T-helper 17 cell (primary cell): ENCODE measurements around the gene SRRT. TPM values are rescaled to one million over a fixed set of nuclear protein-coding genes. Genes with fewer than 3 reads are reported as not detected.
"Not testable (repeated sequence)": the region's sequence is repeated elsewhere in the genome, so short reads cannot be mapped to it uniquely, and the experiment has no call there.

ENCODE experiments used
- ATAC-seq: fragments of 150-1000 bp; cut with Tn5 transposase; 2 replicates; pipeline ENCODE4 v1.10.0; 2021; ENCODE audit warnings: mild to moderate bottlenecking, moderate library complexity
- DNase-seq, 3 donors: peaks; one replicate each; pipeline versions ENCODE4 v3.0.0 to v3.0.0-alpha.2; 2020 to 2021
- H3K9me3 ChIP-seq: one replicate; pipeline ENCODE4 v1.7.0; 2013; ENCODE audit warnings: low read length, mild to moderate bottlenecking; ENCODE audit not compliant: control insufficient read depth, poor library complexity, severe bottlenecking
- H3K27ac Mint-ChIP-seq: one replicate; pipeline ENCODE4 v1.8.0; 2022; ENCODE audit warnings: mild to moderate bottlenecking, moderate library complexity, mixed read lengths
- H3K27me3 Mint-ChIP-seq: one replicate; pipeline ENCODE4 v1.8.0; 2022; ENCODE audit warnings: mixed read lengths
- H3K36me3 Mint-ChIP-seq: one replicate; pipeline ENCODE4 v1.8.0; 2022; ENCODE audit warnings: low read depth, mixed read lengths
- H3K4me1 Mint-ChIP-seq: one replicate; pipeline ENCODE4 v1.8.0; 2022; ENCODE audit warnings: mild to moderate bottlenecking, mixed read lengths
- H3K4me3 Mint-ChIP-seq: one replicate; pipeline ENCODE4 v1.8.0; 2022; ENCODE audit warnings: mild to moderate bottlenecking, moderate library complexity, mixed read lengths
- total RNA-seq, 4 donors: library from RNA in 2 of 4; stranded (reverse) in 2 of 4; gene quantifications; one replicate each; pipeline ENCODE4 v1.2.3 and lab custom pipeline; 2022 to 2026

Gene SRRT
- total RNA-seq, 2 donors from 2014 or later, result 246 to 255 TPM

GRCh38 chr7:100839361-100839760 lies 35.5 kb upstream of the SRRT start:
- DNase-seq (no peak), ATAC-seq (no peak)
- Mint-ChIP-seq H3K27me3 (no peaks in the 10 kb centered on the region), H3K4me1 (peaks cover 8% of the 10 kb centered on the region), H3K27ac (no peak overlapping the region), H3K4me3 (no peak overlapping the region), H3K36me3 (peaks cover under 1% of the 10 kb centered on the region)
- H3K9me3 ChIP-seq, result no peaks in the 10 kb centered on the region

DNA sequence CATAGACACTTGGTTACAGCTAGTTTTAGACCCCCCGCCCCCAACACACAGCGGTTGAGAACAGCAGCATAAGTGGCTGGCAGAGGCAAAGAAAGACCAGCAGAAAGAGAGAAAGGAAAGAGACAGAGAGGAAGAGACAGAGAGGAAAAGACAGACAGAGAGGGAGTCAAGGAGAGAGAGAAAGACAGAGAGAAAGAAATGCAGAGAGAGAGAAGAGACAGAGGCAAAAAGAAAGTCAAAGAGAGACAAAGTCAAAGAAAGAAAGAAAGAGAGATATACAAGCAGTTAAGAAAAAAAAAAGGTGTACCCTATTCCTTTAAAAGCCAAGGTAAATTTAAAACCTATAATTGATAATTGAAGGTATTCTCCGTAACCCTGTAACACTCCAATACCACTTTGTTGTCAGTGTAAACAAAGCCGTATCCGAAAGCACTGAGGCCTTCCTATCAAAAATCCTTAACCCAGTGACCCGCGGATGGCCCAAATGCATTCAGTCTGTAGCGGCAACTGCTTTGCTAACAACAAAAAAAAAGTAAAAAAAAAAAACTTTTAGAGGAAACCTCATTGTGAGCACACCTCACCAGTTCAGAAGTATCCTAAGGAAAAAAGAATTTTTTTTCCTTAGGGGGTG lies 34.3 kb upstream of the SRRT start:
- H3K9me3 ChIP-seq, result no peaks in the 10 kb centered on the region
- H3K27ac Mint-ChIP-seq, result no peak overlapping the region
- H3K36me3 Mint-ChIP-seq, result no peaks in the 10 kb centered on the region
- peak overlapping the region; percentile 69 for H3K4me3 Mint-ChIP-seq
- ATAC-seq, result no peak
- H3K4me1 Mint-ChIP-seq, result peaks cover 8% of the 10 kb centered on the region
- no peak for DNase-seq
- no peaks in the 10 kb centered on the region for H3K27me3 Mint-ChIP-seq

- ATAC-seq (no peak), DNase-seq (no peak)
- Mint-ChIP-seq H3K27me3 (no peaks in the 10 kb centered on the region), H3K27ac (no peak overlapping the region), H3K36me3 (no peaks in the 10 kb centered on the region), H3K4me3 (no peak overlapping the region), H3K4me1 (peaks cover 8% of the 10 kb centered on the region)
- no peaks in the 10 kb centered on the region for H3K9me3 ChIP-seq
Observed at GRCh38 chr7:100847360-100847759, 27.5 kb upstream of the SRRT start.

- Mint-ChIP-seq H3K36me3 (no peaks in the 10 kb centered on the region), H3K4me3 (peak within 1 kb of the TSS; percentile 97), H3K4me1 (peaks cover 29% of the 10 kb centered on the region), H3K27me3 (no peaks in the 10 kb centered on the region), H3K27ac (peak within 1 kb of the TSS; percentile 86)
- H3K9me3 ChIP-seq, result no peaks in the 10 kb centered on the region
- DNase-seq (peak; percentile 81 to 83 (median 82)), ATAC-seq (peak; percentile 94)
Observed at GRCh38 chr7:100852048-100852872, 22.6 kb upstream of the SRRT start, which contains the start of gene SLC12A9. SLC12A9 (plus strand) TSS chr7:100852713; CDS start chr7:100854198, 1,485 bp downstream.

GRCh38 chr7:100854146-100854895 lies 20.6 kb upstream of the SRRT start:
- no peak for ATAC-seq
- no peaks in the 10 kb centered on the region for H3K9me3 ChIP-seq
- no peak for DNase-seq
- Mint-ChIP-seq H3K36me3 (no peaks in the 10 kb centered on the region), H3K4me3 (peak overlapping the region; percentile 97), H3K27ac (peak overlapping the region; percentile 47), H3K27me3 (no peaks in the 10 kb centered on the region), H3K4me1 (peaks cover 33% of the 10 kb centered on the region)

GRCh38 chr7:100854899-100855298 lies 20.0 kb upstream of the SRRT start:
- not testable (repeated sequence) for H3K36me3 Mint-ChIP-seq, H3K4me3 Mint-ChIP-seq, H3K27me3 Mint-ChIP-seq, DNase-seq, ATAC-seq, H3K27ac Mint-ChIP-seq, H3K9me3 ChIP-seq
- peaks cover 36% of the 10 kb centered on the region for H3K4me1 Mint-ChIP-seq

DNA sequence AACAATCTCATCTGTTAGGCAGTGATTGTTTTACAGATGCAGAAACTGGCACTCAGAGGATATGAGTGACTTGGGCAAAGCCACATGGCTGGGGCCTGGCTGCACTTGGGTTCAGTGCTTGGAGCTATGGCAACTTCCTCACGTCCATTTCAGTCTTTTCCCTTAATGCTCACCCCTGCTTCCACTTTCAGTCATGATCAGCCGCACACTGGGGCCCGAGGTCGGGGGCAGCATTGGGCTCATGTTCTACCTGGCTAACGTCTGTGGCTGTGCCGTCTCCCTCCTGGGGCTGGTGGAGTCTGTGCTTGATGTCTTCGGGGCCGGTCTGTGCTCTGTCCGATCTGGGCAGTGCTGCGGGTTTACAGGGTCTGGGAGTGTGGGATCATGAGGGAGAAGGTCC lies 19.4 kb upstream of the SRRT start:
- H3K27ac Mint-ChIP-seq, result no peak overlapping the region
- no peak for ATAC-seq
- H3K27me3 Mint-ChIP-seq, result no peaks in the 10 kb centered on the region
- H3K4me1 Mint-ChIP-seq, result peaks cover 39% of the 10 kb centered on the region
- H3K36me3 Mint-ChIP-seq, result no peaks in the 10 kb centered on the region
- H3K9me3 ChIP-seq, result no peaks in the 10 kb centered on the region
- peak overlapping the region; percentile 12 for H3K4me3 Mint-ChIP-seq
- no peak for DNase-seq

- Mint-ChIP-seq H3K36me3 (peaks cover 3% of the 10 kb centered on the region), H3K27ac (peak overlapping the region; percentile 9), H3K4me1 (peaks cover 38% of the 10 kb centered on the region), H3K4me3 (no peak overlapping the region), H3K27me3 (no peaks in the 10 kb centered on the region)
- DNase-seq (no peak), ATAC-seq (no peak)
- H3K9me3 ChIP-seq, result no peaks in the 10 kb centered on the region
Observed at GRCh38 chr7:100856871-100857282, 18.0 kb upstream of the SRRT start.

DNA sequence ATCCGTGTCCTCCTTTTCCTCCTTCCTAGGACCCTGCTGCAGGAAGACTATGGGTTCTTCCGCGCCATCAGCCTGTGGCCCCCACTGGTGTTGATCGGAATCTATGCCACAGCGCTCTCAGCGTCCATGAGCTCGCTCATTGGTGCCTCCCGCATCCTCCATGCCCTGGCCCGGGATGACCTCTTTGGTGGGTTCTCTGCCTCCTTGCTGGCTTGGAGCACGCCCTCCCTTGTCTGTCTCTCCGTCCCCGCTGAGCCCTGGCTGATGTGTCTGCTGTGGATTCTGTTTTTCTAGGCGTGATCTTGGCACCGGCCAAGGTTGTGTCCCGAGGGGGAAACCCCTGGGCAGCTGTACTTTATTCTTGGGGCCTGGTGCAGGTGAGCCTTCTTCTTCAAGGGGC lies 15.0 kb upstream of the SRRT start:
- ATAC-seq (no peak), DNase-seq (no peak)
- Mint-ChIP-seq H3K27ac (peak overlapping the region; percentile 3), H3K4me1 (peaks cover 20% of the 10 kb centered on the region), H3K4me3 (no peak overlapping the region), H3K27me3 (no peaks in the 10 kb centered on the region), H3K36me3 (peaks cover 7% of the 10 kb centered on the region)
- no peaks in the 10 kb centered on the region for H3K9me3 ChIP-seq

- DNase-seq (no peak), ATAC-seq (no peak)
- H3K4me1 Mint-ChIP-seq, result peaks cover 15% of the 10 kb centered on the region
- peaks cover 7% of the 10 kb centered on the region for H3K36me3 Mint-ChIP-seq
- no peak overlapping the region for H3K4me3 Mint-ChIP-seq
- H3K27me3 Mint-ChIP-seq, result no peaks in the 10 kb centered on the region
- no peaks in the 10 kb centered on the region for H3K9me3 ChIP-seq
- H3K27ac Mint-ChIP-seq, result no peak overlapping the region
Observed at GRCh38 chr7:100860702-100861615, 13.9 kb upstream of the SRRT start.

- H3K9me3 ChIP-seq, result no peaks in the 10 kb centered on the region
- no peak for ATAC-seq
- H3K27me3 Mint-ChIP-seq, result no peaks in the 10 kb centered on the region
- H3K27ac Mint-ChIP-seq, result no peak overlapping the region
- H3K36me3 Mint-ChIP-seq, result peaks cover 7% of the 10 kb centered on the region
- H3K4me1 Mint-ChIP-seq, result peaks cover 15% of the 10 kb centered on the region
- no peak for DNase-seq
- no peak overlapping the region for H3K4me3 Mint-ChIP-seq
Observed at GRCh38 chr7:100861616-100861985, 13.3 kb upstream of the SRRT start.

DNA sequence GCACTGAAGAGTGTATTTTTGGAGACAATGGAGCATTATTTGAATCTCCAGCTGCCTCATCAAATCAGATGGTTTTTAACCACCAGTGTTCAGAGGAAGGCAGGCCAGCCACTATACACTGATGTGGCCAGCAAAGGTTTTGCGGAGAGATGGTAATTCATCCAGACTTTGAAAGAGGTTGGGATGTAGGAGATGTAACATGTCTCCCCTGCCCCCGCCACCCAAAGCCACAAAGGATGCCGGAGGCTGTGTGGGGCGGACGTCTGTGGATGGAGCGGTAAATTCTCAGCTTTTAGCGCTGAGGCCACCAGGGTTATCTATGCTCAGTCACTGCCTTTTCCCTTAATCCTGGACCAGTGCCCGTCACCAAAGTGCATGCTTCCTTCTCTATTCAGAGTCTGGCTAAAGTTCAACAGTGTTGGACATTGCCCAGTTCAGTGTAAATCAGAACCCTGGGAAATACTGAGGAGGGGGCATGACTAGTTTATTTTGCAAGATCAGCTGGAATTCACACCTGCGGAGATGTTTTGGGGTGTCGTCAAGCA lies 11.4 kb upstream of the SRRT start:
- Mint-ChIP-seq H3K4me3 (no peak overlapping the region), H3K27ac (no peak overlapping the region), H3K36me3 (peaks cover 7% of the 10 kb centered on the region), H3K27me3 (no peaks in the 10 kb centered on the region), H3K4me1 (peaks cover 18% of the 10 kb centered on the region)
- DNase-seq (no peak), ATAC-seq (no peak)
- no peaks in the 10 kb centered on the region for H3K9me3 ChIP-seq
